WTC11 (cell line): Measurements from ENCODE around the gene DYNC1I1. TPM values are rescaled to one million over a fixed set of nuclear protein-coding genes. Genes with fewer than 3 reads are reported as not detected.

Experiments
- ATAC-seq: fragments of 200-7000 bp; cut with Tn5 transposase; 2 replicates; pipeline ENCODE4 v1.10.0; 2021; ENCODE audit warnings: mild to moderate bottlenecking, moderate library complexity
- CTCF ChIA-PET: fragments of 300-600 bp; sonication (Branson Sonifier 250); formaldehyde crosslinking; loops from one replicate; lab custom pipeline; 2021; ENCODE audit warnings: antibody characterized with exemption; lab: Charles Lee
- POLR2A ChIA-PET: fragments of 350-600 bp; sonication (Branson Sonifier 250); formaldehyde crosslinking; loops from one replicate; lab custom pipeline; 2021; ENCODE audit warnings: antibody characterized with exemption; lab: Charles Lee
- DNase-seq: peaks from one replicate; pipeline ENCODE4 v3.0.0; 2021; ENCODE audit warnings: low spot score
- H3K27ac Mint-ChIP-seq: 2 replicates; pipeline ENCODE4 v1.8.0; 2021; ENCODE audit warnings: mixed read lengths
- H3K27me3 Mint-ChIP-seq: 2 replicates; pipeline ENCODE4 v1.8.0; 2021; ENCODE audit warnings: low read depth, mild to moderate bottlenecking, moderate library complexity, mixed read lengths
- H3K36me3 Mint-ChIP-seq: 2 replicates; pipeline ENCODE4 v1.8.0; 2021; ENCODE audit warnings: mixed read lengths
- H3K4me1 Mint-ChIP-seq: 2 replicates; pipeline ENCODE4 v1.8.0; 2022; ENCODE audit warnings: mixed read lengths
- H3K4me3 Mint-ChIP-seq: 2 replicates; pipeline ENCODE4 v1.8.0; 2021; ENCODE audit warnings: mild to moderate bottlenecking, moderate library complexity, mixed read lengths
- H3K9me3 Mint-ChIP-seq: 2 replicates; pipeline ENCODE4 v1.8.0; 2021; ENCODE audit warnings: mixed read lengths
- ATF1 ChIP-seq: sonication (generic); formaldehyde crosslinking; IDR thresholded peaks from 2 replicates; pipeline ENCODE4 v1.8.1; 2023; ENCODE audit warnings: mild to moderate bottlenecking, moderate library complexity, missing genetic modification reagents
- CREB1 ChIP-seq: sonication (generic); formaldehyde crosslinking; IDR thresholded peaks from 2 replicates; pipeline ENCODE4 v1.8.0; 2023; ENCODE audit warnings: mild to moderate bottlenecking, missing genetic modification reagents
- FOXP1 ChIP-seq: sonication (generic); formaldehyde crosslinking; IDR thresholded peaks from 2 replicates; pipeline ENCODE4 v1.8.0; 2022; ENCODE audit warnings: missing genetic modification reagents, mild to moderate bottlenecking, moderate library complexity, borderline replicate concordance
- GABPB1 ChIP-seq: sonication (generic); formaldehyde crosslinking; IDR thresholded peaks from 2 replicates; pipeline ENCODE4 v1.8.1; 2023; ENCODE audit warnings: mild to moderate bottlenecking, missing genetic modification reagents
- IRF2 ChIP-seq: sonication (generic); formaldehyde crosslinking; IDR thresholded peaks from 2 replicates; pipeline ENCODE4 v1.8.0; 2022; ENCODE audit warnings: low read depth, missing genetic modification reagents, borderline replicate concordance
- NFYB ChIP-seq: sonication (generic); formaldehyde crosslinking; conservative IDR thresholded peaks from 2 replicates; pipeline ENCODE4 v1.8.0; 2022; ENCODE audit warnings: low read depth, missing genetic modification reagents
- NR3C1 ChIP-seq: sonication (generic); formaldehyde crosslinking; conservative IDR thresholded peaks from 2 replicates; pipeline ENCODE4 v1.8.1; 2023; ENCODE audit warnings: low read depth, mild to moderate bottlenecking, missing genetic modification reagents
- RORB ChIP-seq: fragments of 250-450 bp; sonication (Bioruptor Pico); IDR thresholded peaks from 2 replicates; pipeline ENCODE4 v1.9.0; 2021; ENCODE audit warnings: mild to moderate bottlenecking
- TCF7 ChIP-seq: sonication (generic); formaldehyde crosslinking; IDR thresholded peaks from 2 replicates; pipeline ENCODE4 v1.8.0; 2022; ENCODE audit warnings: mild to moderate bottlenecking, low read depth, missing genetic modification reagents, moderate library complexity
- TEAD1 ChIP-seq: sonication (generic); formaldehyde crosslinking; IDR thresholded peaks from 2 replicates; pipeline ENCODE4 v1.8.0; 2022; ENCODE audit warnings: mild to moderate bottlenecking, missing genetic modification reagents
- TEAD4 ChIP-seq: sonication (generic); formaldehyde crosslinking; IDR thresholded peaks from 2 replicates; pipeline ENCODE4 v1.8.0; 2022; ENCODE audit warnings: mild to moderate bottlenecking, missing genetic modification reagents
- TP53 ChIP-seq: sonication (generic); formaldehyde crosslinking; IDR thresholded peaks from 2 replicates; pipeline ENCODE4 v1.8.1; 2023; ENCODE audit warnings: mild to moderate bottlenecking, missing genetic modification reagents
- total RNA-seq: library from RNA; stranded (reverse); gene quantifications from 3 replicates; pipeline ENCODE4 v1.2.3, GENCODE V29; 2021
- TF ChIP-seq, protein P1 (sequence below): sonication (generic); formaldehyde crosslinking; IDR thresholded peaks from 2 replicates; pipeline ENCODE4 v1.8.1; 2023; ENCODE audit warnings: mild to moderate bottlenecking, moderate library complexity, missing genetic modification reagents
- TF ChIP-seq, protein P2 (sequence below): sonication (generic); formaldehyde crosslinking; IDR thresholded peaks from 2 replicates; pipeline ENCODE4 v1.8.1; 2023; ENCODE audit warnings: mild to moderate bottlenecking, missing genetic modification reagents, moderate library complexity
- TF ChIP-seq, protein P3 (sequence below): sonication (generic); formaldehyde crosslinking; conservative IDR thresholded peaks from 2 replicates; pipeline ENCODE4 v1.8.1; 2022; ENCODE audit warnings: mild to moderate bottlenecking, missing genetic modification reagents
- TF ChIP-seq, protein P4 (sequence below): fragments of 250-450 bp; sonication (Bioruptor Pico); IDR thresholded peaks from 2 replicates; pipeline ENCODE4 v1.8.0; 2021; ENCODE audit warnings: mild to moderate bottlenecking
- TF ChIP-seq, protein P5 (sequence below): fragments of 200-600 bp; IDR thresholded peaks from 2 replicates; pipeline ENCODE4 v1.8.0; 2022; ENCODE audit warnings: antibody characterized with exemption
- TF ChIP-seq, protein P6 (sequence below): fragments of 250-450 bp; sonication (Bioruptor Pico); IDR thresholded peaks from 2 replicates; pipeline ENCODE4 v1.9.0; 2021; ENCODE audit warnings: mild to moderate bottlenecking, borderline replicate concordance

Gene DYNC1I1
- total RNA-seq, 1 experiment from 2014 or later, result 2.8 TPM

DNA sequence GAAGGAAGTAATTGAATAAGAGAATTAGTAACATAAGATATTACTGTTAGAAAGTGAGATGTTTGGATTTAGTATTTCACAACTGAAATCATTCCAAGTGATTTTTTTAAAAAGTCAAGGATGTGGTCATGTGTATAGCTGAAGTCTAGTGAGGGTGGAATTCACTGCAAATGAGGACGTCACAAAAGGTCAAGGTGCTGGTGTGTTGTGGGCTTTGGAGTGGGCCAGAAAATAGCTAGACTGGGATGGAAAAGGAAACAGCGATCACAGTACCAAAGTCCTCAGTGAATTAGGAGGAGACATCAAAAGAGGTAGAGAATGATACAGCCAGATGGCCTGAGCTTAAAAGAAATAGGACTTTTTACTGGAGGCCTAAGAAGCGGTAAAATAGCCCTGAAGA lies 272.8 kb downstream of the DYNC1I1 start:
- DNase-seq (no peak), ATAC-seq (no peak)
- Mint-ChIP-seq H3K36me3 (no peaks in the 10 kb centered on the region), H3K4me3 (no peak overlapping the region), H3K4me1 (peaks cover 3% of the 10 kb centered on the region; the same call in 1 of the 2 replicates), H3K27me3 (no peaks in the 10 kb centered on the region), H3K27ac (no peak overlapping the region), H3K9me3 (no peaks in the 10 kb centered on the region)
- ChIA-PET POLR2A (no interaction called here), CTCF (no interaction called here)
- TF ChIP-seq, protein P1, sequence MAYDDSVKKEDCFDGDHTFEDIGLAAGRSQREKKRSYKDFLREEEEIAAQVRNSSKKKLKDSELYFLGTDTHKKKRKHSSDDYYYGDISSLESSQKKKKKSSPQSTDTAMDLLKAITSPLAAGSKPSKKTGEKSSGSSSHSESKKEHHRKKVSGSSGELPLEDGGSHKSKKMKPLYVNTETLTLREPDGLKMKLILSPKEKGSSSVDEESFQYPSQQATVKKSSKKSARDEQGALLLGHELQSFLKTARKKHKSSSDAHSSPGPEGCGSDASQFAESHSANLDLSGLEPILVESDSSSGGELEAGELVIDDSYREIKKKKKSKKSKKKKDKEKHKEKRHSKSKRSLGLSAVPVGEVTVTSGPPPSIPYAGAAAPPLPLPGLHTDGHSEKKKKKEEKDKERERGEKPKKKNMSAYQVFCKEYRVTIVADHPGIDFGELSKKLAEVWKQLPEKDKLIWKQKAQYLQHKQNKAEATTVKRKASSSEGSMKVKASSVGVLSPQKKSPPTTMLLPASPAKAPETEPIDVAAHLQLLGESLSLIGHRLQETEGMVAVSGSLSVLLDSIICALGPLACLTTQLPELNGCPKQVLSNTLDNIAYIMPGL, result no peak
- TF ChIP-seq, protein P2, sequence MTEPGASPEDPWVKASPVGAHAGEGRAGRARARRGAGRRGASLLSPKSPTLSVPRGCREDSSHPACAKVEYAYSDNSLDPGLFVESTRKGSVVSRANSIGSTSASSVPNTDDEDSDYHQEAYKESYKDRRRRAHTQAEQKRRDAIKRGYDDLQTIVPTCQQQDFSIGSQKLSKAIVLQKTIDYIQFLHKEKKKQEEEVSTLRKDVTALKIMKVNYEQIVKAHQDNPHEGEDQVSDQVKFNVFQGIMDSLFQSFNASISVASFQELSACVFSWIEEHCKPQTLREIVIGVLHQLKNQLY (CRISPR knock-in tag), result no peak
- TF ChIP-seq NR3C1 (CRISPR knock-in tag) (no peak), GABPB1 (CRISPR knock-in tag) (no peak), NFYB (no peak), IRF2 (CRISPR knock-in tag) (no peak), ATF1 (CRISPR knock-in tag) (no peak), RORB (CRISPR knock-in tag) (no peak), TEAD4 (CRISPR knock-in tag) (no peak), TCF7 (CRISPR knock-in tag) (no peak), CREB1 (CRISPR knock-in tag) (no peak), TEAD1 (CRISPR knock-in tag) (no peak), TP53 (CRISPR knock-in tag) (no peak), FOXP1 (CRISPR knock-in tag) (no peak)
- TF ChIP-seq, protein P3, sequence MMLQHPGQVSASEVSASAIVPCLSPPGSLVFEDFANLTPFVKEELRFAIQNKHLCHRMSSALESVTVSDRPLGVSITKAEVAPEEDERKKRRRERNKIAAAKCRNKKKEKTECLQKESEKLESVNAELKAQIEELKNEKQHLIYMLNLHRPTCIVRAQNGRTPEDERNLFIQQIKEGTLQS, result no peak
- TF ChIP-seq, protein P4, sequence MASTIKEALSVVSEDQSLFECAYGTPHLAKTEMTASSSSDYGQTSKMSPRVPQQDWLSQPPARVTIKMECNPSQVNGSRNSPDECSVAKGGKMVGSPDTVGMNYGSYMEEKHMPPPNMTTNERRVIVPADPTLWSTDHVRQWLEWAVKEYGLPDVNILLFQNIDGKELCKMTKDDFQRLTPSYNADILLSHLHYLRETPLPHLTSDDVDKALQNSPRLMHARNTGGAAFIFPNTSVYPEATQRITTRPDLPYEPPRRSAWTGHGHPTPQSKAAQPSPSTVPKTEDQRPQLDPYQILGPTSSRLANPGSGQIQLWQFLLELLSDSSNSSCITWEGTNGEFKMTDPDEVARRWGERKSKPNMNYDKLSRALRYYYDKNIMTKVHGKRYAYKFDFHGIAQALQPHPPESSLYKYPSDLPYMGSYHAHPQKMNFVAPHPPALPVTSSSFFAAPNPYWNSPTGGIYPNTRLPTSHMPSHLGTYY, result no peak
- TF ChIP-seq, protein P5, sequence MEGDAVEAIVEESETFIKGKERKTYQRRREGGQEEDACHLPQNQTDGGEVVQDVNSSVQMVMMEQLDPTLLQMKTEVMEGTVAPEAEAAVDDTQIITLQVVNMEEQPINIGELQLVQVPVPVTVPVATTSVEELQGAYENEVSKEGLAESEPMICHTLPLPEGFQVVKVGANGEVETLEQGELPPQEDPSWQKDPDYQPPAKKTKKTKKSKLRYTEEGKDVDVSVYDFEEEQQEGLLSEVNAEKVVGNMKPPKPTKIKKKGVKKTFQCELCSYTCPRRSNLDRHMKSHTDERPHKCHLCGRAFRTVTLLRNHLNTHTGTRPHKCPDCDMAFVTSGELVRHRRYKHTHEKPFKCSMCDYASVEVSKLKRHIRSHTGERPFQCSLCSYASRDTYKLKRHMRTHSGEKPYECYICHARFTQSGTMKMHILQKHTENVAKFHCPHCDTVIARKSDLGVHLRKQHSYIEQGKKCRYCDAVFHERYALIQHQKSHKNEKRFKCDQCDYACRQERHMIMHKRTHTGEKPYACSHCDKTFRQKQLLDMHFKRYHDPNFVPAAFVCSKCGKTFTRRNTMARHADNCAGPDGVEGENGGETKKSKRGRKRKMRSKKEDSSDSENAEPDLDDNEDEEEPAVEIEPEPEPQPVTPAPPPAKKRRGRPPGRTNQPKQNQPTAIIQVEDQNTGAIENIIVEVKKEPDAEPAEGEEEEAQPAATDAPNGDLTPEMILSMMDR, result no peak
- TF ChIP-seq, protein P6, sequence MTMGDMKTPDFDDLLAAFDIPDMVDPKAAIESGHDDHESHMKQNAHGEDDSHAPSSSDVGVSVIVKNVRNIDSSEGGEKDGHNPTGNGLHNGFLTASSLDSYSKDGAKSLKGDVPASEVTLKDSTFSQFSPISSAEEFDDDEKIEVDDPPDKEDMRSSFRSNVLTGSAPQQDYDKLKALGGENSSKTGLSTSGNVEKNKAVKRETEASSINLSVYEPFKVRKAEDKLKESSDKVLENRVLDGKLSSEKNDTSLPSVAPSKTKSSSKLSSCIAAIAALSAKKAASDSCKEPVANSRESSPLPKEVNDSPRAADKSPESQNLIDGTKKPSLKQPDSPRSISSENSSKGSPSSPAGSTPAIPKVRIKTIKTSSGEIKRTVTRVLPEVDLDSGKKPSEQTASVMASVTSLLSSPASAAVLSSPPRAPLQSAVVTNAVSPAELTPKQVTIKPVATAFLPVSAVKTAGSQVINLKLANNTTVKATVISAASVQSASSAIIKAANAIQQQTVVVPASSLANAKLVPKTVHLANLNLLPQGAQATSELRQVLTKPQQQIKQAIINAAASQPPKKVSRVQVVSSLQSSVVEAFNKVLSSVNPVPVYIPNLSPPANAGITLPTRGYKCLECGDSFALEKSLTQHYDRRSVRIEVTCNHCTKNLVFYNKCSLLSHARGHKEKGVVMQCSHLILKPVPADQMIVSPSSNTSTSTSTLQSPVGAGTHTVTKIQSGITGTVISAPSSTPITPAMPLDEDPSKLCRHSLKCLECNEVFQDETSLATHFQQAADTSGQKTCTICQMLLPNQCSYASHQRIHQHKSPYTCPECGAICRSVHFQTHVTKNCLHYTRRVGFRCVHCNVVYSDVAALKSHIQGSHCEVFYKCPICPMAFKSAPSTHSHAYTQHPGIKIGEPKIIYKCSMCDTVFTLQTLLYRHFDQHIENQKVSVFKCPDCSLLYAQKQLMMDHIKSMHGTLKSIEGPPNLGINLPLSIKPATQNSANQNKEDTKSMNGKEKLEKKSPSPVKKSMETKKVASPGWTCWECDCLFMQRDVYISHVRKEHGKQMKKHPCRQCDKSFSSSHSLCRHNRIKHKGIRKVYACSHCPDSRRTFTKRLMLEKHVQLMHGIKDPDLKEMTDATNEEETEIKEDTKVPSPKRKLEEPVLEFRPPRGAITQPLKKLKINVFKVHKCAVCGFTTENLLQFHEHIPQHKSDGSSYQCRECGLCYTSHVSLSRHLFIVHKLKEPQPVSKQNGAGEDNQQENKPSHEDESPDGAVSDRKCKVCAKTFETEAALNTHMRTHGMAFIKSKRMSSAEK (CRISPR knock-in tag), result no peak
